EH (cell line): Measurements from ENCODE around the gene SETBP1.

Experiments used
- DNase-seq: peaks from one replicate; pipeline ENCODE4 v3.0.0-alpha.2; 2015; ENCODE audit warnings: low read depth

SETBP1 gene

GRCh38 chr18:44731530-44732237, 51.0 kb downstream of the SETBP1 start:
- DNase-seq = peak; percentile 34

GRCh38 chr18:44732238-44732563, 51.5 kb downstream of the SETBP1 start:
- no peak for DNase-seq

GRCh38 chr18:44732599-44732998, 51.9 kb downstream of the SETBP1 start:
- DNase-seq = no peak

GRCh38 chr18:44733069-44733753, 52.5 kb downstream of the SETBP1 start:
- DNase-seq = peak; percentile 88

GRCh38 chr18:44733754-44734465, 53.2 kb downstream of the SETBP1 start:
- no peak for DNase-seq

- no peak for DNase-seq
These were observed 54.4 kb downstream of the SETBP1 start for GRCh38 chr18:44735096-44735495.

- DNase-seq = peak; percentile 14
These were observed 56.1 kb downstream of the SETBP1 start for GRCh38 chr18:44736664-44737380.

GRCh38 chr18:44737623-44738022, 56.9 kb downstream of the SETBP1 start:
- DNase-seq = no peak

GRCh38 chr18:44740000-44740399, 59.3 kb downstream of the SETBP1 start:
- no peak for DNase-seq

GRCh38 chr18:44741085-44741484, 60.4 kb downstream of the SETBP1 start:
- DNase-seq = no peak

- no peak for DNase-seq
These were observed 60.8 kb downstream of the SETBP1 start for GRCh38 chr18:44741511-44741910.

GRCh38 chr18:44742126-44742525, 61.4 kb downstream of the SETBP1 start:
- DNase-seq = no peak

- DNase-seq = peak; percentile 41
These were observed 62.1 kb downstream of the SETBP1 start for GRCh38 chr18:44742718-44743311.

GRCh38 chr18:44743631-44744030, 62.9 kb downstream of the SETBP1 start:
- DNase-seq = no peak

GRCh38 chr18:44744161-44745121, 63.8 kb downstream of the SETBP1 start:
- no peak for DNase-seq

GRCh38 chr18:44747157-44747556, 66.5 kb downstream of the SETBP1 start:
- DNase-seq = no peak

- no peak for DNase-seq
These were observed 67.9 kb downstream of the SETBP1 start for GRCh38 chr18:44748582-44748981.

- DNase-seq = no peak
These were observed 70.1 kb downstream of the SETBP1 start for GRCh38 chr18:44750774-44751173.

- no peak for DNase-seq
These were observed 73.9 kb downstream of the SETBP1 start for GRCh38 chr18:44754567-44754966.

- DNase-seq = no peak
These were observed 78.4 kb downstream of the SETBP1 start for GRCh38 chr18:44758861-44759631.
